ENCODE data around the gene PCDH9. TPM values are rescaled to one million over a fixed set of nuclear protein-coding genes. Genes with fewer than 3 reads are reported as not detected.
"Not testable (repeated sequence)": the region's sequence is repeated elsewhere in the genome, so short reads cannot be mapped to it uniquely, and the experiment has no call there.

Gene PCDH9
- total and polyA plus RNA-seq, 3 donors from 2014 or later, result 2.3 to 4.6 (median 3.5) TPM

GRCh38 chr13:66301482-66301881, 928.7 kb downstream of the PCDH9 start:
- Histone ChIP-seq H3K36me3 (ENCODE audit: low read depth, missing control alignments) (no peaks in the 10 kb centered on the region), H3K9me3 (no peaks in the 10 kb centered on the region), H3K27me3 (no peaks in the 10 kb centered on the region), H3K27ac (no peak overlapping the region), H3K4me3 (no peak overlapping the region), H3K4me1 (no peaks in the 10 kb centered on the region)
- DNase-seq, result no peak
- no peak for TF ChIP-seq POLR2A (IDR thresholded peaks at IDR 0.05)
- intact Hi-C loops (cut with DNase I; ENCODE audit: low total_unique reads), result no loop called here

- Histone ChIP-seq H3K27ac (no peak overlapping the region), H3K4me3 (no peak overlapping the region), H3K9me3 (no peaks in the 10 kb centered on the region), H3K27me3 (no peaks in the 10 kb centered on the region), H3K4me1 (no peaks in the 10 kb centered on the region), H3K36me3 (ENCODE audit: low read depth, missing control alignments) (no peaks in the 10 kb centered on the region)
- WGBS, 2 donors, result 91 to 95% methylated on average over 1 of the region's 1 CpG
- TF ChIP-seq POLR2A (IDR thresholded peaks at IDR 0.05), result no peak
- TF ChIP-seq, protein P1, sequence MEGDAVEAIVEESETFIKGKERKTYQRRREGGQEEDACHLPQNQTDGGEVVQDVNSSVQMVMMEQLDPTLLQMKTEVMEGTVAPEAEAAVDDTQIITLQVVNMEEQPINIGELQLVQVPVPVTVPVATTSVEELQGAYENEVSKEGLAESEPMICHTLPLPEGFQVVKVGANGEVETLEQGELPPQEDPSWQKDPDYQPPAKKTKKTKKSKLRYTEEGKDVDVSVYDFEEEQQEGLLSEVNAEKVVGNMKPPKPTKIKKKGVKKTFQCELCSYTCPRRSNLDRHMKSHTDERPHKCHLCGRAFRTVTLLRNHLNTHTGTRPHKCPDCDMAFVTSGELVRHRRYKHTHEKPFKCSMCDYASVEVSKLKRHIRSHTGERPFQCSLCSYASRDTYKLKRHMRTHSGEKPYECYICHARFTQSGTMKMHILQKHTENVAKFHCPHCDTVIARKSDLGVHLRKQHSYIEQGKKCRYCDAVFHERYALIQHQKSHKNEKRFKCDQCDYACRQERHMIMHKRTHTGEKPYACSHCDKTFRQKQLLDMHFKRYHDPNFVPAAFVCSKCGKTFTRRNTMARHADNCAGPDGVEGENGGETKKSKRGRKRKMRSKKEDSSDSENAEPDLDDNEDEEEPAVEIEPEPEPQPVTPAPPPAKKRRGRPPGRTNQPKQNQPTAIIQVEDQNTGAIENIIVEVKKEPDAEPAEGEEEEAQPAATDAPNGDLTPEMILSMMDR (IDR thresholded peaks at IDR 0.05), result no peak
- no peak for DNase-seq
- intact Hi-C loops (cut with DNase I; ENCODE audit: low total_unique reads), result no loop called here
Observed at GRCh38 chr13:66301006-66301405, 929.1 kb downstream of the PCDH9 start.

GRCh38 chr13:66296875-66297274, 933.3 kb downstream of the PCDH9 start:
- TF ChIP-seq, protein P1 (IDR thresholded peaks at IDR 0.05), result no peak
- no peak for DNase-seq
- no peaks in the 10 kb centered on the region for H3K9me3 ChIP-seq

GRCh38 chr13:66296328-66296727, 933.8 kb downstream of the PCDH9 start:
- no peaks in the 10 kb centered on the region for H3K4me1 ChIP-seq
- no peaks in the 10 kb centered on the region for H3K9me3 ChIP-seq
- H3K36me3 ChIP-seq (ENCODE audit: low read depth, missing control alignments), result no peaks in the 10 kb centered on the region
- TF ChIP-seq, protein P1 (IDR thresholded peaks at IDR 0.05), result no peak
- no peak for TF ChIP-seq POLR2A (IDR thresholded peaks at IDR 0.05)
- DNase-seq, result no peak
- intact Hi-C loops (cut with DNase I; ENCODE audit: low total_unique reads), result no loop called here
- H3K4me3 ChIP-seq, result no peak overlapping the region
- H3K27me3 ChIP-seq, result no peaks in the 10 kb centered on the region
- no peak overlapping the region for H3K27ac ChIP-seq

More at GRCh38 chr13:66296875-66297274, 933.3 kb downstream of the PCDH9 start:
- no peaks in the 10 kb centered on the region for H3K36me3 ChIP-seq (ENCODE audit: low read depth, missing control alignments)
- intact Hi-C loops (cut with DNase I; ENCODE audit: low total_unique reads), result no loop called here
- 84 to 94% methylated on average over 1 of the region's 1 CpG for WGBS, 2 donors
- H3K4me1 ChIP-seq, result no peaks in the 10 kb centered on the region
- H3K27ac ChIP-seq, result no peak overlapping the region
- no peak overlapping the region for H3K4me3 ChIP-seq
- H3K27me3 ChIP-seq, result no peaks in the 10 kb centered on the region

DNA sequence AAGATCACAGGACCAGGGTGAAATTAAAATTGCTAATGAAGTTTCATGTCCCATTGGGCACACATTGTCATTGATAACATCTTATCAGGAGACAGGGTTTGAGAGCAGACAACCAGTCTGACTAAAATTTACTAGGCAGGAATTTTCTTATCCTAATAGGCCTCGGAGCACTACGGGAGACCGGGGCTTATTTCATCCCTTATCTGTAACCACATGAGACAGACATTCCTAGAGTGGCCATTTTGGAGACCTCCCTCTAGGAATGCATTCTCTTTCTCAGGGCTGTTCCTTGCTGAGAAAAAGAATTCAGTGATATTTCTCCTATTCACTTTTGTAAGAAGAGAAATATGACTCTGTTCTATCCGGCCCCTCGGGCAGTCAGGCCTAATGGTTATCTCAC, 943.3 kb downstream of the PCDH9 start:
- WGBS, 2 donors, result 94 to 97% methylated on average over 5 of the region's 5 CpGs
- intact Hi-C loops (cut with DNase I; ENCODE audit: low total_unique reads); H3K9me3 ChIP-seq; H3K27me3 ChIP-seq; H3K4me3 ChIP-seq; H3K36me3 ChIP-seq (ENCODE audit: low read depth, missing control alignments); DNase-seq; H3K27ac ChIP-seq; H3K4me1 ChIP-seq: not testable (repeated sequence)

DNA sequence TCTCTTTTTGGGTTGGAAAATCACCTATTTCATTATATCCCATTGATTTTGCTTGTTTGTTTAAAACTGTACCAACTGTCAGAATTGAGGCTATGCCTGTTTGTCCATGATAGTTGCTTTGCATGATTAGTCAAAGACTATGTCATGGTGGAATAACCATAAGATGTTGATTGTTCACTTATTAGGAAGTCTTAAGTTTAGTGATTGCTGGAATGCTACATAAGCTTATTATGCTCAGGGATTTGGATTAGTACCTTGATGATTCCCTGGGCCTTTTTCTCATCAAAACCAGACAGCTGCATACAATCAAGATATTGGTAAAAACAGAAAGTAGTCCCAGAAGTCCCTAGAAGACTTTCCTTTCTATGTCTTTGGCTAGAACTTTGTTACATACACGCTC, 954.7 kb downstream of the PCDH9 start:
- H3K4me1 ChIP-seq, result no peaks in the 10 kb centered on the region
- no peak for DNase-seq
- H3K9me3 ChIP-seq, result no peaks in the 10 kb centered on the region
- intact Hi-C loops (cut with DNase I; ENCODE audit: low total_unique reads), result no loop called here
- H3K27me3 ChIP-seq, result no peaks in the 10 kb centered on the region
- TF ChIP-seq, protein P1 (IDR thresholded peaks at IDR 0.05), result no peak
- TF ChIP-seq POLR2A (IDR thresholded peaks at IDR 0.05), result no peak
- no peak overlapping the region for H3K4me3 ChIP-seq
- H3K36me3 ChIP-seq (ENCODE audit: low read depth, missing control alignments), result no peaks in the 10 kb centered on the region
- 90 to 100% methylated on average over 1 of the region's 1 CpG for WGBS, 2 donors
- no peak overlapping the region for H3K27ac ChIP-seq
